NB4 (cell line): ENCODE data around the gene KRTDAP.
"Not testable (repeated sequence)": the region's sequence is repeated elsewhere in the genome, so short reads cannot be mapped to it uniquely, and the experiment has no call there.

Source experiments
- MYC ChIP-seq: IDR thresholded peaks from 2 replicates; pipeline ENCODE4 v1.6.1; 2011; ENCODE audit warnings: low read depth, low read length
- TF ChIP-seq, protein P1 (sequence below): IDR thresholded peaks from one replicate; pipeline ENCODE4 v1.5.1; 2012; ENCODE audit warnings: low read depth, low read length

DNA sequence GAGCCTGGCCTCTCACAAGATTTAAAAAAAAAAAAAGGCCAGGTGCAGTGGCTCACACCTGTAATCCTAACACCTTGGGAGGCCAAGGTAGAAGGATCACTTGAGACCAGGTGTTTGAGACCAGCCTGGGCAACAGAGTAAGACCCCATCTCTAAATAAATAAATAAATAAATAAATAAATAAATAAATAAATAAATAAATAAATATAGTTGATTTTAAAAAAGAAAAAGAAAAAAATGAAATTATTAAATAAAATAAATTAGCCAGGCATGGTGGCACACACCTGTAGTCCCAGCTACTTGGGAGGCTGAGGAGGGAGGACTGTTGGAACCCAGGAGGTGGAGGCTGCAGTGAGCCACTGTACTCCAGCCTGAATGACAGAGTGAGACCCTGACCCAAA is 28.5 kb downstream of the KRTDAP start:
- TF ChIP-seq, protein P1, sequence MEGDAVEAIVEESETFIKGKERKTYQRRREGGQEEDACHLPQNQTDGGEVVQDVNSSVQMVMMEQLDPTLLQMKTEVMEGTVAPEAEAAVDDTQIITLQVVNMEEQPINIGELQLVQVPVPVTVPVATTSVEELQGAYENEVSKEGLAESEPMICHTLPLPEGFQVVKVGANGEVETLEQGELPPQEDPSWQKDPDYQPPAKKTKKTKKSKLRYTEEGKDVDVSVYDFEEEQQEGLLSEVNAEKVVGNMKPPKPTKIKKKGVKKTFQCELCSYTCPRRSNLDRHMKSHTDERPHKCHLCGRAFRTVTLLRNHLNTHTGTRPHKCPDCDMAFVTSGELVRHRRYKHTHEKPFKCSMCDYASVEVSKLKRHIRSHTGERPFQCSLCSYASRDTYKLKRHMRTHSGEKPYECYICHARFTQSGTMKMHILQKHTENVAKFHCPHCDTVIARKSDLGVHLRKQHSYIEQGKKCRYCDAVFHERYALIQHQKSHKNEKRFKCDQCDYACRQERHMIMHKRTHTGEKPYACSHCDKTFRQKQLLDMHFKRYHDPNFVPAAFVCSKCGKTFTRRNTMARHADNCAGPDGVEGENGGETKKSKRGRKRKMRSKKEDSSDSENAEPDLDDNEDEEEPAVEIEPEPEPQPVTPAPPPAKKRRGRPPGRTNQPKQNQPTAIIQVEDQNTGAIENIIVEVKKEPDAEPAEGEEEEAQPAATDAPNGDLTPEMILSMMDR: not testable (repeated sequence)
- not testable (repeated sequence) for TF ChIP-seq MYC
